IMR-90 (cell line): ENCODE measurements around the gene TSEN15. TPM values are rescaled to one million over a fixed set of nuclear protein-coding genes. Genes with fewer than 3 reads are reported as not detected.
A peak's percentile ranks its signal among the peaks of the same experiment; 100 is the strongest.

Experiments
- ATAC-seq: fragments of 200-7000 bp; cut with Tn5 transposase; 2 replicates; pipeline ENCODE4 v1.9.1; 2020; ENCODE audit warnings: low read depth, mild to moderate bottlenecking, moderate library complexity
- BruUV-seq: library from RNA; stranded (reverse); fragments of 400-500 nt; replicated peaks from 2 replicates; lab custom pipeline; 2021; lab: Mats Ljungman, UMichigan
- CTCF ChIA-PET: fragments of 300-600 bp; formaldehyde crosslinking; extraction: SDS; loops from one replicate; lab custom pipeline; 2021; ENCODE audit warnings: antibody characterized with exemption; lab: Yijun Ruan, JAX
- POLR2A ChIA-PET: fragments of 300-600 bp; sonication (Branson Sonifier 250); formaldehyde crosslinking; loops from one replicate; lab custom pipeline; 2022; ENCODE audit warnings: antibody characterized with exemption; ENCODE audit not compliant: unreplicated experiment; lab: Charles Lee
- DNase-seq: peaks from one replicate; pipeline ENCODE4 v3.0.0; 2013
- H2AFZ ChIP-seq: replicated peaks from 2 replicates; pipeline ENCODE3; 2013; ENCODE audit warnings: low read length, mild to moderate bottlenecking; ENCODE audit not compliant: poor library complexity
- H2AK5ac ChIP-seq: 2 replicates; pipeline ENCODE4 v1.6.1; 2013; ENCODE audit warnings: low read depth, low read length, inconsistent platforms
- H2AK9ac ChIP-seq: replicated peaks from 2 replicates; pipeline ENCODE3; 2013; ENCODE audit warnings: mild to moderate bottlenecking, low read depth, low read length, moderate library complexity; ENCODE audit not compliant: poor library complexity
- H2BK120ac ChIP-seq: 2 replicates; pipeline ENCODE4 v1.6.1; 2013; ENCODE audit warnings: low read depth, low read length, inconsistent platforms
- H2BK15ac ChIP-seq: 3 replicates; pipeline ENCODE4 v1.6.1; 2013; ENCODE audit warnings: low read depth, low read length, inconsistent platforms
- H2BK20ac ChIP-seq: 2 replicates; pipeline ENCODE4 v1.6.1; 2013; ENCODE audit warnings: low read depth, mild to moderate bottlenecking, inconsistent platforms, low read length, moderate library complexity
- H2BK5ac ChIP-seq: 2 replicates; pipeline ENCODE4 v1.6.1; 2013; ENCODE audit warnings: mild to moderate bottlenecking, low read depth, low read length, inconsistent platforms; ENCODE audit not compliant: poor library complexity, severe bottlenecking
- H3K14ac ChIP-seq: replicated peaks from 2 replicates; pipeline ENCODE4 v1.6.1; 2013; ENCODE audit warnings: low read depth, low read length, inconsistent platforms
- H3K18ac ChIP-seq: 2 replicates; pipeline ENCODE4 v1.6.1; 2013; ENCODE audit warnings: low read depth, low read length, control low read depth
- H3K23ac ChIP-seq: 2 replicates; pipeline ENCODE4 v1.6.1; 2013; ENCODE audit warnings: low read depth, low read length, inconsistent platforms
- H3K27ac ChIP-seq: 2 replicates; pipeline ENCODE4 v1.5.1; 2013; ENCODE audit warnings: mild to moderate bottlenecking, control low read depth, low read length; ENCODE audit not compliant: insufficient read depth
- H3K27me3 ChIP-seq: 2 replicates; pipeline ENCODE4 v1.6.1; 2013; ENCODE audit warnings: low read length; ENCODE audit not compliant: control insufficient read depth, insufficient read depth
- H3K36me3 ChIP-seq: 2 replicates; pipeline ENCODE4 v1.6.1; 2013; ENCODE audit warnings: low read length, mixed read lengths; ENCODE audit not compliant: control insufficient read depth, insufficient read depth
- H3K4ac ChIP-seq: 2 replicates; pipeline ENCODE4 v1.6.1; 2013; ENCODE audit warnings: low read depth, low read length, inconsistent platforms
- H3K4me1 ChIP-seq: 2 replicates; pipeline ENCODE4 v1.6.1; 2013; ENCODE audit warnings: low read length, mixed read lengths; ENCODE audit not compliant: control insufficient read depth, insufficient read depth
- H3K4me2 ChIP-seq: 2 replicates; pipeline ENCODE4 v1.6.1; 2013; ENCODE audit warnings: low read depth, mild to moderate bottlenecking, control low read depth, low read length, moderate library complexity
- H3K4me3 ChIP-seq: 2 replicates; pipeline ENCODE4 v1.5.1; 2013; ENCODE audit warnings: low read depth, mild to moderate bottlenecking, control low read depth, low read length, moderate library complexity; ENCODE audit not compliant: insufficient read depth
- H3K56ac ChIP-seq: 2 replicates; pipeline ENCODE4 v1.6.1; 2013; ENCODE audit warnings: low read length, inconsistent platforms; ENCODE audit not compliant: insufficient read depth; ENCODE audit errors: extremely low read depth
- H3K79me1 ChIP-seq, 2 experiments: 2 replicates each; pipeline ENCODE4 v1.6.1; 2013; ENCODE audit warnings: low read length in 2 of 2, inconsistent platforms in 1 of 2, low read depth in 1 of 2
- H3K9ac ChIP-seq: 2 replicates; pipeline ENCODE4 v1.6.1; 2013; ENCODE audit warnings: low read depth, low read length, control low read depth
- H3K9me1 ChIP-seq: 2 replicates; pipeline ENCODE4 v1.6.1; 2013; ENCODE audit warnings: low read length, inconsistent platforms; ENCODE audit not compliant: insufficient read depth
- H3K9me3 ChIP-seq: 2 replicates; pipeline ENCODE4 v1.6.1; 2013; ENCODE audit warnings: low read length; ENCODE audit not compliant: control insufficient read depth, insufficient read depth
- H4K20me1 ChIP-seq: 2 replicates; pipeline ENCODE4 v1.6.1; 2013; ENCODE audit warnings: low read length, inconsistent platforms; ENCODE audit not compliant: insufficient read depth
- H4K5ac ChIP-seq: 2 replicates; pipeline ENCODE4 v1.6.1; 2013; ENCODE audit warnings: mild to moderate bottlenecking, low read depth, low read length, control low read depth
- H4K8ac ChIP-seq, 2 experiments: 2 replicates each; pipeline ENCODE4 v1.6.1; 2013; ENCODE audit warnings: low read depth in 2 of 2, low read length in 2 of 2, control low read depth in 1 of 2, inconsistent platforms in 1 of 2
- H4K91ac ChIP-seq: 2 replicates; pipeline ENCODE4 v1.6.1; 2013; ENCODE audit warnings: low read depth, low read length, inconsistent platforms; ENCODE audit not compliant: insufficient read depth
- BHLHE40 ChIP-seq: fragments of 150-350 bp; IDR thresholded peaks from 2 replicates; pipeline ENCODE4 v1.6.1; 2016; ENCODE audit warnings: mild to moderate bottlenecking, low read depth, low read length
- CEBPB ChIP-seq: IDR thresholded peaks from 2 replicates; pipeline ENCODE4 v1.6.1; 2012; ENCODE audit warnings: low read depth, low read length, improper control_type of control experiment
- ELK1 ChIP-seq: fragments of 150-350 bp; IDR thresholded peaks from 2 replicates; pipeline ENCODE4 v1.6.1; 2016; ENCODE audit warnings: low read depth, mild to moderate bottlenecking, low read length, moderate library complexity, borderline replicate concordance
- MAFK ChIP-seq: IDR thresholded peaks from 2 replicates; pipeline ENCODE4 v1.6.1; 2012; ENCODE audit warnings: low read depth, low read length, improper control_type of control experiment
- MXI1 ChIP-seq: IDR thresholded peaks from 2 replicates; pipeline ENCODE4 v1.6.1; 2012; ENCODE audit warnings: low read depth, mild to moderate bottlenecking, low read length, moderate library complexity, borderline replicate concordance
- NFE2L2 ChIP-seq: fragments of 150-350 bp; IDR thresholded peaks from 2 replicates; pipeline ENCODE4 v1.6.1; 2016; ENCODE audit warnings: low read depth, mild to moderate bottlenecking, low read length
- RCOR1 ChIP-seq: IDR thresholded peaks from 2 replicates; pipeline ENCODE4 v1.6.1; 2012; ENCODE audit warnings: mild to moderate bottlenecking, low read length, improper control_type of control experiment; ENCODE audit not compliant: insufficient replicate concordance
- SMC3 ChIP-seq: fragments of 150-350 bp; IDR thresholded peaks from 2 replicates; pipeline ENCODE4 v1.6.1; 2016; ENCODE audit warnings: low read depth, mild to moderate bottlenecking, antibody characterized with exemption, low read length, moderate library complexity
- USF2 ChIP-seq: fragments of 150-350 bp; IDR thresholded peaks from 2 replicates; pipeline ENCODE4 v1.6.1; 2017; ENCODE audit warnings: mild to moderate bottlenecking, antibody characterized with exemption, low read length, low read depth
- WGBS, 2 experiments: methylation state at CpG; one replicate each; pipeline versions ENCODE4 v1.1.5 to v1.1.7; 2013; ENCODE audit warnings: missing lambda C conversion rate in 2 of 2; ENCODE audit not compliant: insufficient read length in 1 of 2; ENCODE audit errors: extremely low coverage in 2 of 2; 5-methylcytosine and 5-hydroxymethylcytosine counted together
- dilution Hi-C: fragments of 300-500 bp; cut with HindIII; formaldehyde crosslinking; loops from one replicate; pipeline ENCODE4 v1.14.3; 2018; ENCODE audit warnings: low sequenced_read_pairs; ENCODE audit not compliant: unreplicated experiment
- in situ Hi-C: fragments of 300-500 bp; cut with MboI; formaldehyde crosslinking; loops from 3 replicates; pipeline ENCODE4 v1.14.3; 2019; ENCODE audit warnings: low sequenced_read_pairs, inconsistent platforms, mixed read lengths
- intact Hi-C: fragments of 100-400 bp; cut with micrococcal nuclease; formaldehyde crosslinking; loops from 2 replicates; pipeline ENCODE4 v1.10.0; 2022
- polyA plus RNA-seq, 3 experiments: library from polyadenylated mRNA; depleted of rRNA; stranded (reverse); fragments of >200 nt; gene quantifications; 2 replicates each; pipeline ENCODE4 v1.2.3, GENCODE V29; 2012; ENCODE audit warnings: low replicate concordance in 1 of 3
- total RNA-seq: library from RNA; depleted of rRNA; stranded (reverse); fragments of >200 nt; gene quantifications from 2 replicates; pipeline ENCODE4 v1.2.3, GENCODE V29; 2012

The TSEN15 gene
- total and polyA plus RNA-seq, 2 of the 4 experiments (the other 2 are of a cell fraction): 32.4 to 45.0 TPM

- H3K4me2 ChIP-seq: no peak overlapping the region
- intact Hi-C loops: no loop called here
- H2BK5ac ChIP-seq: no peak overlapping the region
- in situ Hi-C loops: loop anchor here (10.0 kb wide), 1 partner anchor 94 kb away; no protein-coding TSS in a partner anchor
- no peak overlapping the region for H3K14ac ChIP-seq
- no peak overlapping the region for H3K18ac ChIP-seq
- H2BK15ac ChIP-seq: peak overlapping the region; percentile 57; the same call in 1 of the 3 replicates
- ChIA-PET POLR2A (no interaction called here), CTCF (interaction anchor here (0.7 kb wide), 1 partner anchor 45 kb away, joined by 3 read pairs; no protein-coding TSS in a partner anchor)
- no peak overlapping the region for H2AK5ac ChIP-seq
- H3K36me3 ChIP-seq: no peaks in the 10 kb centered on the region
- H4K5ac ChIP-seq: no peak overlapping the region
- DNase-seq (no peak), ATAC-seq (no peak)
- no peak overlapping the region for H3K27ac ChIP-seq
- peaks cover 8% of the 10 kb centered on the region for H3K4me1 ChIP-seq
- no TSS peak for BruUV-seq
- no peak overlapping the region for H2BK120ac ChIP-seq
- dilution Hi-C loops: no loop called here
- H4K20me1 ChIP-seq: no peaks in the 10 kb centered on the region
- no peak overlapping the region for H4K8ac ChIP-seq
- H3K9ac ChIP-seq: no peak overlapping the region
- peaks cover 0 to 10% of the 10 kb centered on the region in 2 experiments; a peak in 1 of 4 replicates for H3K79me1 ChIP-seq
- no peaks in the 10 kb centered on the region for H3K9me3 ChIP-seq
- no peak overlapping the region for H3K23ac ChIP-seq
- no peak overlapping the region for H3K56ac ChIP-seq
- H3K4ac ChIP-seq: no peak overlapping the region
- no peaks in the 10 kb centered on the region; the same call in 1 of the 2 replicates for H3K27me3 ChIP-seq
- no peak for TF ChIP-seq ELK1
- no peak for TF ChIP-seq CEBPB
- no peak for TF ChIP-seq SMC3
- no peak for TF ChIP-seq RCOR1
- no peak for TF ChIP-seq MXI1
- TF ChIP-seq MAFK: no peak
- TF ChIP-seq BHLHE40: no peak
- TF ChIP-seq USF2: no peak
- TF ChIP-seq NFE2L2: no peak
- WGBS, 2 experiments: 83% methylated on average over 2 of the region's 4 CpGs; no CpG with 5 or more reads in 1 of the 2 experiments
- H2AK9ac ChIP-seq: no peak overlapping the region
- peak overlapping the region; percentile 66; the same call in 1 of the 2 replicates for H4K91ac ChIP-seq
- H3K4me3 ChIP-seq: no peak overlapping the region
- no peak overlapping the region for H2AFZ ChIP-seq
- H2BK20ac ChIP-seq: no peak overlapping the region
- H3K9me1 ChIP-seq: peaks cover 6% of the 10 kb centered on the region; the same call in 1 of the 2 replicates
Measured at GRCh38 chr1:184039126-184039525, 12.4 kb upstream of the TSEN15 start.
